H1 (cell line): ENCODE results near the gene SLC16A5. TPM values are rescaled to one million over a fixed set of nuclear protein-coding genes. Genes with fewer than 3 reads are reported as not detected.
A peak's percentile ranks its signal among the peaks of the same experiment; 100 is the strongest.

ENCODE experiments used
- CTCF ChIA-PET: fragments of 300-600 bp; sonication (Branson Sonifier 250); formaldehyde crosslinking; loops from one replicate; lab custom pipeline; 2021; ENCODE audit not compliant: partially characterized antibody; lab: Charles Lee
- POLR2A ChIA-PET: fragments of 300-600 bp; sonication (Branson Sonifier 250); formaldehyde crosslinking; loops from one replicate; lab custom pipeline; 2021; ENCODE audit warnings: inconsistent platforms; ENCODE audit not compliant: partially characterized antibody; lab: Charles Lee
- DNase-seq, 2 experiments: peaks; one replicate each; pipeline versions ENCODE4 v3.0.0 to v3.0.0-alpha.2; 2010 to 2022; ENCODE audit warnings: low spot score in 2 of 2, low read depth in 1 of 2, mixed read lengths in 1 of 2
- FAIRE-seq: peaks from 2 replicates; lab custom pipeline; 2011; peaks lifted over from hg19 to GRCh38; lab: Jason Lieb, UNC
- H2AFZ ChIP-seq: 2 replicates; pipeline ENCODE4 v1.8.1; 2012; ENCODE audit warnings: low read length, inconsistent platforms
- H2AK5ac ChIP-seq: 2 replicates; pipeline ENCODE4 v1.6.1; 2013; ENCODE audit warnings: low read depth, low read length
- H2BK120ac ChIP-seq: replicated peaks from 2 replicates; pipeline ENCODE3; 2013; ENCODE audit warnings: low read depth, low read length, inconsistent platforms
- H2BK12ac ChIP-seq: 2 replicates; pipeline ENCODE4 v1.6.1; 2013; ENCODE audit warnings: low read depth, low read length
- H2BK15ac ChIP-seq: 2 replicates; pipeline ENCODE4 v1.6.1; 2013; ENCODE audit warnings: low read length
- H2BK20ac ChIP-seq: 2 replicates; pipeline ENCODE4 v1.6.1; 2013; ENCODE audit warnings: low read length
- H2BK5ac ChIP-seq: 2 replicates; pipeline ENCODE4 v1.6.1; 2013; ENCODE audit warnings: low read depth, low read length
- H3K14ac ChIP-seq: 2 replicates; pipeline ENCODE4 v1.6.1; 2013; ENCODE audit warnings: inconsistent platforms; ENCODE audit not compliant: insufficient read length
- H3K18ac ChIP-seq: 2 replicates; pipeline ENCODE4 v1.6.1; 2013; ENCODE audit warnings: low read length; ENCODE audit errors: extremely low read depth
- H3K23ac ChIP-seq: 2 replicates; pipeline ENCODE4 v1.6.1; 2013; ENCODE audit warnings: inconsistent platforms; ENCODE audit not compliant: insufficient read length
- H3K23me2 ChIP-seq: 2 replicates; pipeline ENCODE4 v1.6.1; 2013; ENCODE audit warnings: low read depth, low read length
- H3K27ac ChIP-seq: 2 replicates; pipeline ENCODE4 v1.6.1; 2011; ENCODE audit warnings: low read depth, low read length, inconsistent platforms
- H3K27me3 ChIP-seq, 4 experiments: replicated peaks in 1 of 4; 1 replicate in 1 of 4; 2 replicates in 3 of 4; pipeline versions ENCODE4 v1.6.1 to v1.8.1; 2011 to 2013; ENCODE audit warnings: low read length in 3 of 4, mild to moderate bottlenecking in 3 of 4, inconsistent platforms in 2 of 4, mixed read lengths in 2 of 4, moderate library complexity in 1 of 4; ENCODE audit not compliant: control insufficient read depth in 3 of 4, insufficient read depth in 3 of 4; ENCODE audit errors: extremely low read depth in 1 of 4
- H3K36me3 ChIP-seq, 4 experiments: 2 replicates each; pipeline versions ENCODE4 v1.6.1 to v1.8.1; 2011 to 2013; ENCODE audit warnings: mild to moderate bottlenecking in 4 of 4, low read length in 3 of 4, moderate library complexity in 2 of 4, control low read depth in 1 of 4, inconsistent platforms in 1 of 4; ENCODE audit not compliant: insufficient read depth in 4 of 4, control insufficient read depth in 2 of 4
- H3K4ac ChIP-seq: replicated peaks from 2 replicates; pipeline ENCODE3; 2013; ENCODE audit warnings: low read length, low read depth, mixed read lengths, inconsistent platforms; ENCODE audit not compliant: insufficient read length
- H3K4me1 ChIP-seq, 4 experiments: replicated peaks in 1 of 4; 1 replicate in 1 of 4; 2 replicates in 3 of 4; pipeline versions ENCODE4 v1.6.1 to v1.8.1; 2011 to 2013; ENCODE audit warnings: low read length in 3 of 4, inconsistent platforms in 2 of 4, mixed read lengths in 1 of 4; ENCODE audit not compliant: insufficient read depth in 4 of 4, control insufficient read depth in 3 of 4
- H3K4me2 ChIP-seq, 2 experiments: 2 replicates each; pipeline versions ENCODE4 v1.6.1 to v1.8.1; 2011 to 2013; ENCODE audit warnings: low read depth in 2 of 2, low read length in 2 of 2, control low read depth in 1 of 2, inconsistent platforms in 1 of 2, mild to moderate bottlenecking in 1 of 2; ENCODE audit not compliant: insufficient read depth in 1 of 2
- H3K4me3 ChIP-seq, 4 experiments: fragments of 200-600, 300-600 bp in 1 of 4; sonication (generic), shearing (Covaris generic), sonication (Bioruptor Twin) in 1 of 4; 2 replicates each; pipeline versions ENCODE4 v1.5.1 to v1.8.1; 2011 to 2016; ENCODE audit warnings: low read length in 4 of 4, low read depth in 3 of 4, control low read depth in 2 of 4, inconsistent platforms in 2 of 4, mild to moderate bottlenecking in 2 of 4, mixed read lengths in 1 of 4, moderate library complexity in 1 of 4; ENCODE audit not compliant: insufficient read depth in 2 of 4; ENCODE audit errors: extremely low read depth in 1 of 4
- H3K56ac ChIP-seq: replicated peaks from 2 replicates; pipeline ENCODE3; 2013; ENCODE audit warnings: low read depth, mild to moderate bottlenecking, mixed read lengths, low read length, inconsistent platforms; ENCODE audit not compliant: insufficient read length
- H3K79me1 ChIP-seq: 2 replicates; pipeline ENCODE4 v1.6.1; 2013; ENCODE audit warnings: low read depth, low read length, control low read depth
- H3K79me2 ChIP-seq, 2 experiments: 2 replicates each; pipeline versions ENCODE4 v1.6.1 to v1.8.1; 2012 to 2013; ENCODE audit warnings: low read length in 2 of 2, mild to moderate bottlenecking in 2 of 2, inconsistent platforms in 1 of 2; ENCODE audit not compliant: insufficient read depth in 2 of 2, control insufficient read depth in 1 of 2
- H3K9ac ChIP-seq, 4 experiments: replicated peaks in 1 of 4; 1 replicate in 1 of 4; 2 replicates in 3 of 4; pipeline versions ENCODE4 v1.6.1 to v1.8.1; 2011 to 2013; ENCODE audit warnings: low read depth in 3 of 4, low read length in 3 of 4, control low read depth in 2 of 4, mild to moderate bottlenecking in 2 of 4, moderate library complexity in 2 of 4, inconsistent platforms in 1 of 4; ENCODE audit errors: extremely low read depth in 1 of 4
- H3K9me3 ChIP-seq, 2 experiments: 2 replicates each; pipeline versions ENCODE4 v1.6.1 to v1.8.1; 2012 to 2013; ENCODE audit warnings: mild to moderate bottlenecking in 2 of 2, moderate library complexity in 2 of 2, control low read depth in 1 of 2, inconsistent platforms in 1 of 2, low read depth in 1 of 2, low read length in 1 of 2, mixed read lengths in 1 of 2; ENCODE audit not compliant: insufficient read depth in 2 of 2
- H4K20me1 ChIP-seq, 2 experiments: replicated peaks in 1 of 2; 2 replicates each; pipeline versions ENCODE3 to v1.8.1; 2011 to 2013; ENCODE audit warnings: inconsistent platforms in 2 of 2, low read length in 2 of 2, mild to moderate bottlenecking in 1 of 2; ENCODE audit not compliant: insufficient read depth in 2 of 2, control insufficient read depth in 1 of 2
- H4K5ac ChIP-seq: 2 replicates; pipeline ENCODE4 v1.6.1; 2013; ENCODE audit warnings: low read length, low read depth, mixed read lengths, inconsistent platforms; ENCODE audit not compliant: insufficient read length
- H4K8ac ChIP-seq: 2 replicates; pipeline ENCODE4 v1.8.0; 2013; ENCODE audit warnings: mild to moderate bottlenecking, moderate library complexity, low read length, inconsistent platforms; ENCODE audit not compliant: insufficient read depth; ENCODE audit errors: extremely low read depth
- H4K91ac ChIP-seq: replicated peaks from 2 replicates; pipeline ENCODE3; 2013; ENCODE audit warnings: low read length, mixed read lengths, inconsistent platforms; ENCODE audit not compliant: insufficient read length
- WGBS, 2 experiments: shearing (Covaris generic) in 1 of 2; methylation state at CpG; one replicate each; pipeline versions ENCODE4 v1.1.6 to v1.1.7; 2013 to 2015; ENCODE audit warnings: low lambda C conversion rate in 2 of 2, mixed read lengths in 2 of 2, inconsistent platforms in 1 of 2, low coverage in 1 of 2, missing lambda C conversion rate in 1 of 2; ENCODE audit not compliant: insufficient replicate concordance in 2 of 2, insufficient coverage in 1 of 2, insufficient read length in 1 of 2; ENCODE audit errors: extremely low coverage in 1 of 2, missing lambda C conversion rate in 1 of 2; 5-methylcytosine and 5-hydroxymethylcytosine counted together
- polyA plus RNA-seq, 7 experiments: library from polyadenylated mRNA; depleted of rRNA in 3 of 7; stranded (reverse) in 5 of 7; unstranded in 2 of 7; fragments of >200 nt in 5 of 7; fragments of 200-250 nt in 2 of 7; gene quantifications; 1 replicate in 5 of 7; 2 replicates in 1 of 7; 4 replicates in 1 of 7; pipeline versions ENCODE4 v1.2.1 to v1.2.3, GENCODE V29; 2011 to 2013; ENCODE audit warnings: missing spikeins in 2 of 7, mixed read lengths in 2 of 7
- total RNA-seq: library from RNA; stranded (reverse); fragmentation: NEBNext Ultra II Directional; extraction: Animal tissue kit (Norgen Biotek cat#: 25700); gene quantifications from 2 replicates; pipeline ENCODE4 v1.2.1, GENCODE V29; 2021

SLC16A5 gene
- total and polyA plus RNA-seq, 2 of the 8 experiments (the other 6 are each of a cell fraction or from before 2014, with no cell fraction given), result 17.1 to 34.7 TPM

DNA sequence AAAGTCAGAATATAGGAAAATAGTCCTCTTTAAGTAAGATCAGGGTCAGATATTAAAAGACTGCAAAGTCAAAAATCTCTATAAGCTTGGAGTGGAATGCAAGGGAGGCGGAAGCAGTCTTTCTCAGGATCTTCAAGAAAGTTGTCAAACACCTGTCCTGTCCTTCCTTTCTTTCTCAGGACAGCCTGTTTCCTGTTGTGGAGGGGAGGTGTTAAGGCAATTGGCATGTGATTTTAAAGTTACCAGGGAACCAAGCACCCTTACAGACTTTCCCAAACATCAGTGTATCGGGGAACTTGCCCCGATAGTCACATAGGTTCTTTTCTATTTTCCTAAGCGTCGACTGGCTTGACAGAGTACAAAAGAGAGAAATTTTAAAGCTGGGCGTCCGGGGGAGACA is 43.0 kb upstream of the SLC16A5 start:
- no peaks in the 10 kb centered on the region; the same call in 1 of the 2 replicates for H3K23me2 ChIP-seq
- H4K8ac ChIP-seq, result no peak overlapping the region
- H2BK15ac ChIP-seq, result no peak overlapping the region
- H2BK120ac ChIP-seq, result no peak overlapping the region
- no peak overlapping the region for H3K4ac ChIP-seq
- H3K9ac ChIP-seq, result no peak overlapping the region; a peak in 1 of 7 replicates
- no peaks in the 10 kb centered on the region for H3K27me3 ChIP-seq
- H4K20me1 ChIP-seq, result peaks cover 0 to 3% of the 10 kb centered on the region in 2 experiments
- CTCF ChIA-PET, result no interaction called here
- POLR2A ChIA-PET, result interaction anchor here (0.6 to 1.5 kb wide), 7 partner anchors 8 to 1090 kb away, joined by 3 to 7 read pairs (median 4); partner anchors contain the start of gene MRPL58
- H3K18ac ChIP-seq, result peak overlapping the region; percentile 64; the same call in 1 of the 2 replicates
- FAIRE-seq (no peak), DNase-seq (no peak)
- H3K79me1 ChIP-seq, result peaks cover 4% of the 10 kb centered on the region; the same call in 1 of the 2 replicates
- peak overlapping the region; percentile 77; the same call in 1 of the 2 replicates for H3K27ac ChIP-seq
- no peak overlapping the region for H2AK5ac ChIP-seq
- peak overlapping the region in 1 of 4 experiments; percentile 97; a peak in 3 of 8 replicates for H3K4me3 ChIP-seq
- peak overlapping the region; percentile 49 to 55 for H3K4me2 ChIP-seq
- peaks cover 4 to 20% (median 6%) of the 10 kb centered on the region in 4 experiments; a peak in 6 of 7 replicates for H3K4me1 ChIP-seq
- H2BK20ac ChIP-seq, result peak overlapping the region; percentile 29; the same call in 1 of the 2 replicates
- no peaks in the 10 kb centered on the region for H3K9me3 ChIP-seq
- H4K91ac ChIP-seq, result peak overlapping the region; percentile 5
- H3K23ac ChIP-seq, result no peak overlapping the region
- H3K14ac ChIP-seq, result no peak overlapping the region
- 36% methylated on average over 5 of the region's 7 CpGs; no CpG with 5 or more reads in 1 of the 2 experiments for WGBS, 2 experiments
- 0 out of 2 replicates have a peak overlapping the region, but pooled peaks have one; percentile 45 for H2BK12ac ChIP-seq
- H4K5ac ChIP-seq, result peak overlapping the region; percentile 4
- H3K36me3 ChIP-seq, result peaks cover 0 to 36% (median 18%) of the 10 kb centered on the region in 4 experiments; a peak in 5 of 8 replicates
- H2AFZ ChIP-seq, result no peak overlapping the region
- H3K79me2 ChIP-seq, result peaks cover 8 to 33% of the 10 kb centered on the region in 2 experiments
- peak overlapping the region; percentile 73; the same call in 1 of the 2 replicates for H2BK5ac ChIP-seq
- H3K56ac ChIP-seq, result peak overlapping the region; percentile 24
